SK-N-SH (cell line): Measurements from ENCODE around the gene DNAH14.

Source experiments
- CTCF ChIP-seq: fragments of 200-600 bp; sonication (generic); IDR thresholded peaks from 2 replicates; pipeline ENCODE4 v1.6.1; 2017; ENCODE audit warnings: antibody characterized with exemption, mild to moderate bottlenecking, moderate library complexity
- EP300 ChIP-seq, 2 experiments: IDR thresholded peaks; 2 replicates each; pipeline versions ENCODE4 v1.4.0 to v1.6.1; 2012; ENCODE audit warnings: borderline replicate concordance in 1 of 2, low read depth in 1 of 2, low read length in 1 of 2
- EZH2phosphoT487 ChIP-seq: fragments of 200-600 bp; sonication (generic); IDR thresholded peaks from 2 replicates; pipeline ENCODE4 v1.6.1; 2017; ENCODE audit warnings: low read depth, mixed run types, mild to moderate bottlenecking, antibody characterized with exemption, moderate library complexity, borderline replicate concordance
- GABPA ChIP-seq: IDR thresholded peaks from 2 replicates; pipeline ENCODE4 v1.4.0; 2012; ENCODE audit warnings: low read depth, mild to moderate bottlenecking
- MAX ChIP-seq: IDR thresholded peaks from 2 replicates; pipeline ENCODE4 v1.4.0; 2012; ENCODE audit warnings: low read depth
- RAD21 ChIP-seq: IDR thresholded peaks from 2 replicates; pipeline ENCODE4 v1.6.1; 2012; ENCODE audit warnings: mild to moderate bottlenecking, low read length
- RFX5 ChIP-seq: IDR thresholded peaks from 2 replicates; pipeline ENCODE4 v1.6.1; 2012; ENCODE audit warnings: mild to moderate bottlenecking, improper control_type of control experiment, low read length
- TEAD4 ChIP-seq: IDR thresholded peaks from 2 replicates; pipeline ENCODE4 v1.4.0; 2012; ENCODE audit warnings: mild to moderate bottlenecking, borderline replicate concordance; ENCODE audit not compliant: insufficient read depth

- TF ChIP-seq CTCF (no peak), EP300 (IDR thresholded peaks at IDR 0.05; ENCODE audit: borderline replicate concordance in 1 of 2, low read depth in 1 of 2, low read length in 1 of 2) (no peak), EZH2phosphoT487 (no peak), GABPA (no peak), RAD21 (no peak), TEAD4 (no peak), MAX (no peak), RFX5 (no peak)
These were observed 478.3 kb downstream of the DNAH14 start for GRCh38 chr1:225407755-225408154.
